Activated naive CD4-positive, alpha-beta T cell treated with anti-CD3 and anti-CD28 coated beads for 36 hours (primary cell): Measurements from ENCODE around the gene PHLPP1. TPM values are rescaled to one million over a fixed set of nuclear protein-coding genes. Genes with fewer than 3 reads are reported as not detected.

Experiments
- CTCF ChIA-PET: fragments of 350-600 bp; sonication (Branson Sonifier 250); formaldehyde crosslinking; loops from one replicate; lab custom pipeline; 2021; ENCODE audit warnings: antibody characterized with exemption; lab: Charles Lee
- DNase-seq: peaks from one replicate; pipeline ENCODE4 v3.0.0-alpha.2; 2020
- H3K27ac Mint-ChIP-seq: one replicate; pipeline ENCODE4 v1.8.0; 2021; ENCODE audit warnings: mild to moderate bottlenecking, mixed read lengths
- H3K27me3 Mint-ChIP-seq: one replicate; pipeline ENCODE4 v1.8.0; 2021; ENCODE audit warnings: low read depth, mixed read lengths
- H3K36me3 Mint-ChIP-seq: one replicate; pipeline ENCODE4 v1.8.0; 2021; ENCODE audit warnings: low read depth, mixed read lengths
- H3K4me1 Mint-ChIP-seq: one replicate; pipeline ENCODE4 v1.8.0; 2021; ENCODE audit warnings: low read depth, mixed read lengths
- H3K4me3 Mint-ChIP-seq: one replicate; pipeline ENCODE4 v1.8.0; 2021; ENCODE audit warnings: mild to moderate bottlenecking, moderate library complexity, mixed read lengths
- H3K9me3 Mint-ChIP-seq: one replicate; pipeline ENCODE4 v1.8.0; 2021; ENCODE audit warnings: mixed read lengths
- intact Hi-C: fragments of 100-400 bp; cut with micrococcal nuclease; formaldehyde crosslinking; loops from one replicate; pipeline ENCODE4 v1.15.1; 2023
- total RNA-seq, 2 experiments: library from RNA; stranded (reverse); gene quantifications; one replicate each; pipeline ENCODE4 v1.2.3, GENCODE V29; 2021

PHLPP1 gene
- total RNA-seq, 2 experiments from 2014 or later = 6.5 to 7.2 TPM

GRCh38 chr18:62751977-62752376 lies 36.6 kb downstream of the PHLPP1 start:
- CTCF ChIA-PET = interaction anchor here (0.6 kb wide), 1 partner anchor 83 kb away, joined by 3 read pairs; no protein-coding TSS in a partner anchor
- H3K9me3 Mint-ChIP-seq = no peaks in the 10 kb centered on the region
- no peak overlapping the region for H3K4me3 Mint-ChIP-seq

DNA sequence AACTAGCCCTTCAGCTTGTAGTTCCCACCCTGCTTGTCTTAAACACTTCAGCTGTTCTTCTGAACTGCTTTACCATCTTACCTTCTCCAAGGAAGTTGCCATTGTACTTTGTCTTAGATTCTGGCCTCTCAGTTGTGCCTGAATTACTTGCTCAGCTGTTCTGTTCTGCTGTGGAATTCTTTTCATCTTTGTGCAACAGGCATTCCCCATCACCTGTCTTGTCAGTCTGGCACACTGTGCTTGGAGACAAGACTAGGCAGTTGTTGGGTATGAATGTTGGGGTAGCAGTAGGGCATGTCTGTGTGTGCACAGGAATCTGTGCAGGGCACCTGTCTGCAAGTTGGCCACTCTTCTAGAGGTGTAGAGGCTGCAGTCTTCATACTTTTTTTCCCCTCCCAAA lies 38.7 kb downstream of the PHLPP1 start:
- DNase-seq = no peak
- no peaks in the 10 kb centered on the region for H3K27me3 Mint-ChIP-seq
- no peaks in the 10 kb centered on the region for H3K9me3 Mint-ChIP-seq
- H3K36me3 Mint-ChIP-seq = no peaks in the 10 kb centered on the region
- CTCF ChIA-PET = no interaction called here
- H3K4me1 Mint-ChIP-seq = peaks cover 10% of the 10 kb centered on the region
- no peak overlapping the region for H3K4me3 Mint-ChIP-seq
- H3K27ac Mint-ChIP-seq = no peak overlapping the region
- intact Hi-C loops = no loop called here

More at GRCh38 chr18:62751977-62752376, 36.6 kb downstream of the PHLPP1 start:
- intact Hi-C loops = no loop called here
- peaks cover 10% of the 10 kb centered on the region for H3K4me1 Mint-ChIP-seq
- no peaks in the 10 kb centered on the region for H3K27me3 Mint-ChIP-seq
- H3K27ac Mint-ChIP-seq = no peak overlapping the region
- no peak for DNase-seq
- H3K36me3 Mint-ChIP-seq = no peaks in the 10 kb centered on the region

- intact Hi-C loops = no loop called here
- no peaks in the 10 kb centered on the region for H3K9me3 Mint-ChIP-seq
- no peak overlapping the region for H3K4me3 Mint-ChIP-seq
- DNase-seq = no peak
- CTCF ChIA-PET = no interaction called here
- H3K36me3 Mint-ChIP-seq = no peaks in the 10 kb centered on the region
- no peak overlapping the region for H3K27ac Mint-ChIP-seq
- H3K4me1 Mint-ChIP-seq = peaks cover 8% of the 10 kb centered on the region
- H3K27me3 Mint-ChIP-seq = no peaks in the 10 kb centered on the region
Measured at GRCh38 chr18:62755454-62755853, 40.1 kb downstream of the PHLPP1 start.

DNA sequence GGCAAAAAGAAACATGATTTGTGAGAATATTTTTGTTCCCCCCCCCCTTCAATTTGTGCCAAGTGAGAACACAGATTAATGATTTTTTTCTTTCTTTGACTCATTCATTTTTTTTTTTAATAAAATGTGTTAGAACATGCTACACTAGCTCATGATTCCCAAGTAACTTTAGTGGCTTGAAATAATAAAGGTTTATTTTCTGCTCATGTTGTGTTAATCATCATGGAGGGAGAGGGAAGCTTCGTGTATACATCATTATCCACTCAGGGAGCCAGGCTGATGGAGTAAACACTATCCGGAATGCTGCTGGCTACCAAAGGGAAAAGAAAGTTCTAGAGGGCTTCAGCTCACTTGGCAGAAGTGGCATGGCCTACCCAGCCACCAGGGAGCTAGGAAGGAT lies 40.6 kb downstream of the PHLPP1 start:
- Mint-ChIP-seq H3K36me3 (no peaks in the 10 kb centered on the region), H3K4me3 (no peak overlapping the region), H3K27ac (no peak overlapping the region), H3K27me3 (no peaks in the 10 kb centered on the region), H3K9me3 (no peaks in the 10 kb centered on the region), H3K4me1 (peaks cover 6% of the 10 kb centered on the region)
- CTCF ChIA-PET = no interaction called here
- intact Hi-C loops = no loop called here
- no peak for DNase-seq

GRCh38 chr18:62757399-62758010 lies 42.2 kb downstream of the PHLPP1 start:
- DNase-seq = no peak
- intact Hi-C loops = no loop called here
- no peaks in the 10 kb centered on the region for H3K4me1 Mint-ChIP-seq
- H3K27me3 Mint-ChIP-seq = no peaks in the 10 kb centered on the region
- CTCF ChIA-PET = no interaction called here
- H3K9me3 Mint-ChIP-seq = no peaks in the 10 kb centered on the region
- H3K4me3 Mint-ChIP-seq = no peak overlapping the region
- H3K36me3 Mint-ChIP-seq = no peaks in the 10 kb centered on the region
- H3K27ac Mint-ChIP-seq = no peak overlapping the region

- Mint-ChIP-seq H3K4me3 (no peak overlapping the region), H3K9me3 (no peaks in the 10 kb centered on the region), H3K4me1 (no peaks in the 10 kb centered on the region), H3K27me3 (no peaks in the 10 kb centered on the region), H3K27ac (no peak overlapping the region), H3K36me3 (no peaks in the 10 kb centered on the region)
- DNase-seq = no peak
- intact Hi-C loops = no loop called here
- CTCF ChIA-PET = interaction anchor here (0.7 kb wide), 1 partner anchor 20 kb away, joined by 4 read pairs; no protein-coding TSS in a partner anchor
Measured at GRCh38 chr18:62758591-62758990, 43.2 kb downstream of the PHLPP1 start.

- intact Hi-C loops = no loop called here
- H3K27me3 Mint-ChIP-seq = no peaks in the 10 kb centered on the region
- no peak overlapping the region for H3K27ac Mint-ChIP-seq
- DNase-seq = no peak
- H3K36me3 Mint-ChIP-seq = no peaks in the 10 kb centered on the region
- H3K9me3 Mint-ChIP-seq = no peaks in the 10 kb centered on the region
- no peaks in the 10 kb centered on the region for H3K4me1 Mint-ChIP-seq
- no peak overlapping the region for H3K4me3 Mint-ChIP-seq
- CTCF ChIA-PET = no interaction called here
Measured at GRCh38 chr18:62759704-62760402, 44.5 kb downstream of the PHLPP1 start.

DNA sequence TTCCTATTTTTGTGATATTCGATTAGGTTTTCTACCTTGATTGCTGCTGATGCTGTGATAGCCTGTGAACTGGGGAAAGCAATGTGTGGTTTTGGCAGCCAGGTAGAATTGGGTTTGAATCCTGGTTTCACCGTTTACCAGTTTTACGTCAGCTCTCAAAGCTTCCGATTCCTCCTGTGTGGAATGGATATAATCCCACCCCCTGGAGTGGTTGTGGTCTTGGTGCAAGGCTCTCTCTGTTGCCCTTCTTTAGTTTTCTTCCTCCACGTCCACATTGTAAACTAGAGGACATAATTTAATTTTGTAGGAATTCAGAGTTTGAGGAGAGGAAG lies 45.0 kb downstream of the PHLPP1 start:
- Mint-ChIP-seq H3K36me3 (no peaks in the 10 kb centered on the region), H3K27ac (no peak overlapping the region), H3K27me3 (no peaks in the 10 kb centered on the region), H3K4me1 (no peaks in the 10 kb centered on the region), H3K4me3 (no peak overlapping the region), H3K9me3 (no peaks in the 10 kb centered on the region)
- DNase-seq = no peak
- CTCF ChIA-PET = no interaction called here
- intact Hi-C loops = no loop called here

DNA sequence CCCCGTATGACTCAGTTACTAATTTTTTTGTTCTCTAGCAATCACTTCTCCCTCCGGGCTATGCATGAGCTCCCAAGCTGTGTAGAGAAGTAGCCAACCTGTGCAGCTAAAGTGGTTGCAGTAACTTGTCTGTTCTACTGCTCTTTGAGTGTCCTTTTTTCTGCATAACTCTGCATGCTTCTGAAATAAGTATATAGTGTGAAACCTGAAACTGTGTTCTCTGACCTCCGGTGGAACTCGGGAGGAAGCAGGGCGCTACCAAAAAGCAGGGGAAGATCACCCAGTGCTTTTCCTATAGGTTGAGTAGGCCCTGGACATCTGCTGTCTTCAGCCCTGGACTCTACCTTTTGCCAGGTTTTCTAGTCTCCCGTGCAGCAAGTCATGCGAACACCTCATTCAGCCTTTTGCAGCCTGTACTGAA lies 47.8 kb downstream of the PHLPP1 start:
- no peaks in the 10 kb centered on the region for H3K9me3 Mint-ChIP-seq
- no peaks in the 10 kb centered on the region for H3K36me3 Mint-ChIP-seq
- H3K4me3 Mint-ChIP-seq = no peak overlapping the region
- CTCF ChIA-PET = interaction anchor here (1.5 kb wide), 1 partner anchor 10 kb away, joined by 3 read pairs; no protein-coding TSS in a partner anchor
- no peak for DNase-seq
- intact Hi-C loops = no loop called here
- peaks cover 5% of the 10 kb centered on the region for H3K4me1 Mint-ChIP-seq
- H3K27me3 Mint-ChIP-seq = no peaks in the 10 kb centered on the region
- H3K27ac Mint-ChIP-seq = no peak overlapping the region

DNA sequence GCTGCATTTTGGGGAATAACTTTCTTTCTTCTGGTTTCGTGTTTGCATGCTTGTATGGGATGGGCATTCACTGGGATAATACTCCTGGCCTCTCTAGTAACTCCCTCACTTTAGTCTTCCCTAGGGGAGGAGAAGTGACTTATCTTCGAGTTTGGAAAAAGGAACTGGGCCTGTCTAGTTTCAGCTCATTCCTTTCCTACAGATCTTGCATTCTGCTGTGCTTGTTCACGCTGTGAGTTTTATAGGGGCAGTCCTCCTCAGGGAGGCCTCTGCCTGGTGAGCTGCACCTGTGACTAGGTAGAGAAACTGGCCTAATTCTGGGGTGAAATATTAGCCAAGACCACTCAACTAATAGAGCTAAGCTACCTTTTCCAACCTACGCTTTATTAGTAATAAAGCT lies 50.9 kb downstream of the PHLPP1 start:
- CTCF ChIA-PET = no interaction called here
- Mint-ChIP-seq H3K4me3 (no peak overlapping the region), H3K27ac (no peak overlapping the region), H3K36me3 (peaks cover 2% of the 10 kb centered on the region), H3K9me3 (no peaks in the 10 kb centered on the region), H3K27me3 (no peaks in the 10 kb centered on the region), H3K4me1 (peaks cover 9% of the 10 kb centered on the region)
- intact Hi-C loops = no loop called here
- DNase-seq = no peak

DNA sequence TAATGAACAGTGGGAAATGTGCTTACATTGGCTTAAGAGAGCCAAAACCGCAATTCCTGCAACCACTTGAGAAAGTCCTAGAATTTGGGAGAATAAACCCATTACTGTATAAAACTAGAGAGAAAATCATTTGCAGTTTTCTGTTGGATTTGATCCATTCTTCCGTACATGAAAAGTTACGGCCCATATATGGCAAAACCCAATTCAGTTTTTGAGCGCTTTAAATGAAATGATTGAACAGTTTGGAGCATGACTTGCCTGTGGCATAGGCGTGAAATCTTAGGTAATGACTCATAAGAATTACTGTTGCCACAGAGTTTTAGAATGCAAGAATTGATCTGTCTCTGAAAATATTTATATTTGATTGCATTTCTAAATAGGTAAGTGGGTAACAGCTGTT lies 52.0 kb downstream of the PHLPP1 start:
- Mint-ChIP-seq H3K4me3 (no peak overlapping the region), H3K4me1 (peaks cover 17% of the 10 kb centered on the region), H3K27ac (no peak overlapping the region), H3K36me3 (peaks cover 2% of the 10 kb centered on the region), H3K9me3 (no peaks in the 10 kb centered on the region), H3K27me3 (no peaks in the 10 kb centered on the region)
- DNase-seq = no peak
- CTCF ChIA-PET = interaction anchor here (0.6 kb wide), 1 partner anchor 172 kb away, joined by 6 read pairs; no protein-coding TSS in a partner anchor
- intact Hi-C loops = no loop called here

DNA sequence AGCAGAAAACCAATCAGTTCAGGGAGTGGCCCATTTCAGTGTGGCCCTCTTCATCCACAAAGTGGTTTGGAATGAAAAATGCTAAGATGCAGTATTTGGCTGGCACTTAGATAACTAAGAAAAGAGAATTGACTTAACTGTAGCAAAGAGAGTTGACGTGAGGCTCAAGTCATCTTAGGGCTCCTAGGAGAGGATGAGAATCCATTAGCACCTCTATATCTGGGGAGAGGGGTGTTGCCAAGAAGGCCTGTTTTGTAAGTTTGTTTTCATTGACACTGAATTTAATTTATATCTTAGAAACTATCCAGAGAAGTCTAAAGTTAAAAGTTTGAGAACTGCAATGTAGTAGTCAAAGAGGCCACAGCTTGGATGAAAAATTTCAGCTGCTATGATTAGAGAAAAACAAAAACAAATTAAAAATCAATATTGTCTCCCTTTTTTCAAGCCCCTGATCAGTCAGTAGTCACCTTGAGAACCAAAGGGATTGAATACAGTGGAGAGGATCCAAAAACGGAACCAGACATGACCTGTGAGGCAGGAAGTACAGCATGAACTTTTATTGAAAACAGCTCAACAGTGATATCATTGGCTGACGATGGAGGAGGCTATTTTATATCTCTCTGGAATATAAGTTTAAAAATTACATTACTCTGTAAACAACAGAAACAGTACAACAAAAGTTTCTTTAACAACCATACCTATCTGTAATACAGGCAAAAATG lies 52.7 kb downstream of the PHLPP1 start:
- DNase-seq = no peak
- no peak overlapping the region for H3K4me3 Mint-ChIP-seq
- intact Hi-C loops = no loop called here
- CTCF ChIA-PET = no interaction called here
- H3K27me3 Mint-ChIP-seq = no peaks in the 10 kb centered on the region
- peaks cover 17% of the 10 kb centered on the region for H3K4me1 Mint-ChIP-seq
- H3K27ac Mint-ChIP-seq = no peak overlapping the region
- no peaks in the 10 kb centered on the region for H3K9me3 Mint-ChIP-seq
- H3K36me3 Mint-ChIP-seq = peaks cover 2% of the 10 kb centered on the region
